ENCODE results near the gene S1PR1.
"Not testable (repeated sequence)": the region's sequence is repeated elsewhere in the genome, so short reads cannot be mapped to it uniquely, and the experiment has no call there.

The S1PR1 gene

GRCh38 chr1:101219924-101220870, 16.6 kb upstream of the S1PR1 start:
- DNase-seq (ENCODE audit: low read depth in 2 of 2) = no peak

- DNase-seq (ENCODE audit: low read depth in 2 of 2) = no peak
Measured at GRCh38 chr1:101220906-101221305, 15.9 kb upstream of the S1PR1 start.

- DNase-seq (ENCODE audit: low read depth in 2 of 2) = no peak
Measured at GRCh38 chr1:101221945-101222429, 14.8 kb upstream of the S1PR1 start.

- DNase-seq (ENCODE audit: low read depth in 2 of 2) = no peak
Measured at GRCh38 chr1:101227837-101228236, 9.0 kb upstream of the S1PR1 start.

GRCh38 chr1:101228424-101229134, 8.2 kb upstream of the S1PR1 start:
- DNase-seq (ENCODE audit: low read depth in 2 of 2) = no peak

GRCh38 chr1:101232182-101232581, 4.6 kb upstream of the S1PR1 start:
- DNase-seq (ENCODE audit: low read depth in 2 of 2) = not testable (repeated sequence)

- DNase-seq (ENCODE audit: low read depth in 2 of 2) = no peak
Measured at GRCh38 chr1:101233495-101233894, 3.3 kb upstream of the S1PR1 start.

GRCh38 chr1:101235216-101235695, 1.6 kb upstream of the S1PR1 start:
- DNase-seq (ENCODE audit: low read depth in 2 of 2) = no peak

- peak; percentile 32 for DNase-seq (ENCODE audit: low read depth in 2 of 2)
Measured at GRCh38 chr1:101235696-101236515, 913 bp upstream of the S1PR1 start.

GRCh38 chr1:101237229-101237837, 514 bp downstream of the S1PR1 start:
- no peak for DNase-seq (ENCODE audit: low read depth in 2 of 2)

GRCh38 chr1:101238031-101238628, 1.3 kb downstream of the S1PR1 start:
- peak in 1 of 2 donors; percentile 49 for DNase-seq (ENCODE audit: low read depth in 2 of 2)

GRCh38 chr1:101238681-101239094, 1.9 kb downstream of the S1PR1 start:
- peak; percentile 59 to 84 for DNase-seq (ENCODE audit: low read depth in 2 of 2)

- DNase-seq (ENCODE audit: low read depth in 2 of 2) = peak in 1 of 2 donors; percentile 27
Measured at GRCh38 chr1:101239095-101240040, 2.5 kb downstream of the S1PR1 start.

- no peak for DNase-seq (ENCODE audit: low read depth in 2 of 2)
Measured at GRCh38 chr1:101240041-101240430, 3.2 kb downstream of the S1PR1 start.

GRCh38 chr1:101241485-101242225, 4.8 kb downstream of the S1PR1 start:
- no peak for DNase-seq (ENCODE audit: low read depth in 2 of 2)

GRCh38 chr1:101242324-101243050, 5.7 kb downstream of the S1PR1 start:
- DNase-seq (ENCODE audit: low read depth in 2 of 2) = no peak

GRCh38 chr1:101243751-101244150, 6.9 kb downstream of the S1PR1 start:
- no peak for DNase-seq (ENCODE audit: low read depth in 2 of 2)

- DNase-seq (ENCODE audit: low read depth in 2 of 2) = no peak
Measured at GRCh38 chr1:101244842-101245241, 8.0 kb downstream of the S1PR1 start.
